AG20443 (cell line): ENCODE measurements around the gene LRP1B.

ENCODE experiments used
- DNase-seq: peaks from one replicate; pipeline ENCODE4 v3.0.0; 2012; ENCODE audit warnings: low spot score, mixed read lengths

Gene LRP1B

DNA sequence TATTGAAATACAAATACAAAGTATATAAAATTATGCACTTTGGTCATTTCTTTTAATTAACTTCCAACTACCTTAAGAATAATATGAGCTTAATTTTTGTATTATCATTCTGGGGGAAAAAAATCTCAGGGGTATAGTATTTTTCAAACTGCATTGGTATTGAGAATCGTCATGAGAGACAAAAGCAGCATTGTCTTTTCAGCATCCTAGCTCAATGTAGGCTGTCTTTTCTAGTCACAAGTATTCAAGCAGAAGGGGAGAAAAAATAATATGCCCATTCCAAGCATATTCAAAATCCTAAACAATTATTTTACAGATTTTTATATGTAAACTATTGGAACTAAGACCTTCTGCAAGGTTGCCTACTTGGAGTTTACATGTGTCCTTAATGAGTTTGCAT is 693.3 kb downstream of the LRP1B start:
- no peak for DNase-seq

DNA sequence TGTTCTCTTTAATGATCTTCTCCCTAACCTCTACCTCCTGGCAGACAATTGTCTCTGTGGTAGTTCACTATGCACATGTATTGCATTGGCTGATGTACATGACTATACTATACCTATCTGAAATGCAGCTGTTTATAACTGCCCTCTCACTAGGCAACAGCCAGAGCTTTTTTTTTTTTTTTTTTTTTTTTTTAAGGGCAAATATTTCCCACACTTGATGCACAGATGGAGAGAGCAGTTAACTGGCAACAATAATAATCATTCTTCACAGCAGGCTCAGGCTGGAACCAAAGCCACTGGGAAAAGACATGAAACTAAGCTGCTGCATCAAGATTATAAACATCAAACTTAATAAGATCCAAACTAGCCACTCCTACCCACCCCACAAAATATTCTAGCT is 707.7 kb downstream of the LRP1B start:
- DNase-seq: no peak

DNA sequence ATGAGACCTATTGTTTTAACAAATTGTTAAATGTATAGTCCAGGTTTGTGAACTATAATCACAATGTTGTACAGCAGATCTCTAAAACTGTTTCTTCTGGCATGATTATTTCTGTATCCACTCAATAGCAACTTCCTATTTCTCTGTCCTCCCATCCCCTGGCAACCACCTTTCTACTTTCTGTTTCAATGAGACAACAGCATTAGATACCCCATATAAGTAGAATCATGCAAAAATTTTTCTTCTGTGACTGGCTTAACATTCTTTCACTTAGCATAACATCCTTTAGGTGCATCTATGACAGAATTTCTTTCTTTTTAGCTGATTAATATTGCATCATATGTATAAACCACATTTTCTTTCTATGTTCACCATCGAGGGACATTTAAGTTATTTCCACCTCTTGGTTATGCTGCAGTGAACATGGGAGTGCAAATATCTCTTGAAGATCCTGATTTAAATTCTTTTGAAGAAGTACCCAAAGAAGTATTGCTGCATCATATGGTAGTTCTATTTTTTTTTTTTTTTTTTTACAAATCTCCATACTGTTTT is 713.5 kb downstream of the LRP1B start:
- DNase-seq: no peak

DNA sequence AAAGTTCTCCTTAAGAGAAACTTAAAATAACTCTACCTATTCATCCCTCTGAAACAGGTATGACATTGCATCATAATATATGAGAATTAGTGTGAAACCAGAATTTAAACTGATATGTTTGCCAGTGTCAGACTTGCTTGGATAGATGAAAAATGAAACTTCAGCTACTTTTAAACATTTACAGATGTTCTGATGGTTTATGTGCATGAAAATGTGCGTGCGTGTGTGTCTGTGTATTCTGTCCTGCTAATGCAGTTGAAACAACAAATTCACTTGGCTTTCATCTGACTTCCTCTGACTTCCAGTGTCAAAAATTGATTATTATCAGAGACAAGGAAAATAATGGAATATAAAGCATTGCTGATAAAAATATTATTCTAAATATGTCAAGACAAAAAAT is 719.4 kb downstream of the LRP1B start:
- DNase-seq: no peak

DNA sequence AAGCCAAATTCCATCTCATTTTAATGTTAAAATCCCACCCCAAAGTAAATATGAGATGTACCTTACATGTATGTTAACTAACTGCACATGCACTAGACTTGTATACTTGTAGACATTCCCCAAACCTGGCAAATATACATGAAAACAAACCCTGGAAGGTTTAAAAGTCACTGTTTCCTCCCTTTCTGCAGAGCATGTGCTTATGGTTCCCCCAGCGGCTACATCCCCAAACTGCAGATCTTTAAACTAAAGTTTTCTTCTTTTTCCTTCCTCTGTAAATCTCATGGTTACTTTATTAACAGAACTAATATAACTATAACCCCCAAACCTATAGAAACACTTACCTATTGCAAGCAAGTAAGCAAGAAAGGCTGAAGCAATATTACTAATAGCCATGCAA is 731.5 kb downstream of the LRP1B start:
- DNase-seq: no peak

DNA sequence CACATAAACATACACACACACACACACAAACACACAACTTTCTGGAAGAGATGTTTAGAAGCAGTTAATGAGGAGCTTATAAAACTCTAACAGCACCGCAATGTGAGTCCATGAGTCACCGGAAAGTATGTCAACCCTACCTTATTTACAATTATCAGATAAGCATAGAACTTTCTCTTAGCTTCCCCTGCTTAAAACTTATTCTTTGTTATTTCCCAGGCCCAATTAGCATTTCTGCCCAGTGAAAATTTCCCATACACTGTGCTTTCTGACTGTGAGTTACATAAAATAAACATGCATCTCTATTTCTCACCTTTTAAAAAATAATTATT is 737.6 kb downstream of the LRP1B start:
- DNase-seq: no peak

DNA sequence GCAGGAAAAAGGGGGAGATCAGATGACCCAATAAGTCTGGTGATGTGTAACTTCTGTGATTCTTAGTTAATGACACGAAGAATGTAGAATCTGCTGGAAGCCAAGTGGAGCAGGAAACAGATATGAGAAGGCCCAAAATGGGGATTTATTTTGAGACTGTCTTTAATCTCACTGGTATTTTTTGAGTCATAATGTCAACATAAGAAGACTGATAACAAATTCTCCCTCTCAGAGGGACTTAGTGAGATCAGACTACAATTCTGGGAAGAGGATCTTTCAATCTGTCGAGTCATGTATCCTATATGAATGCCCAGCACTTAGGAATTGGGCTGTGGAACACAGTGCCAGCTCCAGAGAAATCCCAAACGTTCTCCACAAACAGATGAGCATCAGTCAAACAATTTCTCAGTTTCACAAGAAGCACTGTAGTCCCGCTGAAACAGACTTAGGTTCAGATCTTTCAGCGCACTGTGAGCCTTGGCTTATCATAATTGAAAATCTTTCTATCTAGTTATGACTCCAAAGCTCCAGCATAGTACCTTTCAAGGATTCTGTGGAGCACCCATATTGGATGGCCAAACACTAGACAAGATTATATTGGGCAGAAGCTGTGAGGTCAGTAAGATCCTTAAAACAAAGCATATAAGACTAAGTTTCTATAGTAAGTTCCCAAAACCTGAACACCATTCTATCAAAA is 738.2 kb downstream of the LRP1B start:
- no peak for DNase-seq

DNA sequence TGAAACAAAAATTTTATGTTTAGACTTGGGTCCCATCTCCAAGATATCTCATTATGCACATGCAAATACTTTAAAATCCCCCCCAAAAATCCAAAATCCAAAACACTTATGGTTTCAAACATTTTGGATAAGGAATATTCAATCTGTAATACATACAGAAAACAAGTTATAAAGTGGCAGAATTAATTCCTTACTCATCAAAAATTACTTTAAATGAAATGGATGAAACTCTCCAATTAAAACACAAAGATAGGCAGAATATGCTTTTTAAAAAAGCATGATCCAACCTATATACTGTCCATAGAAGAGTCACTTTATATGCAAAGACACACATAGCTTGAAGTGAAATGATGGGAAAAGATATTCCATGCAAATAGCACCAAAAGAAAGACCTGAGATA is 744.6 kb downstream of the LRP1B start:
- DNase-seq: no peak

DNA sequence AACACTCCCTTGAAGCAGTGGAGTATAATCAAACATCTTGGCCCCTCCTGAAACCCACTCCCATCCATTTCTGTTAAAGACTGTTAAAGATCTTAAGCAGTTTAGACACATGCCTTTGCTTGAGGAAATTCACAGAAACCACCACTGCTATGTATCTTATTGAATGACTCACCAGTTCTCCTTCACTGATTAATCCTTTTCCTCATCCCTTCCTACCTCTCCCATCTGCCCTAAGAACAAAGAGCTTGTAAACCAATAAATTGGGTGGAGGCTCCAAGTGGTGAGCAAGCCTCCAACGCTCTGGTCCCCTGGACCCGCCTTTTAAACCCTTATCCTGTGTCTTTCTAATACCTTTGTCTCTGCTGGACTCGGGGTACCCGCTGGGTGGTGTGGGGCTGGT is 746.1 kb downstream of the LRP1B start:
- DNase-seq: no peak

DNA sequence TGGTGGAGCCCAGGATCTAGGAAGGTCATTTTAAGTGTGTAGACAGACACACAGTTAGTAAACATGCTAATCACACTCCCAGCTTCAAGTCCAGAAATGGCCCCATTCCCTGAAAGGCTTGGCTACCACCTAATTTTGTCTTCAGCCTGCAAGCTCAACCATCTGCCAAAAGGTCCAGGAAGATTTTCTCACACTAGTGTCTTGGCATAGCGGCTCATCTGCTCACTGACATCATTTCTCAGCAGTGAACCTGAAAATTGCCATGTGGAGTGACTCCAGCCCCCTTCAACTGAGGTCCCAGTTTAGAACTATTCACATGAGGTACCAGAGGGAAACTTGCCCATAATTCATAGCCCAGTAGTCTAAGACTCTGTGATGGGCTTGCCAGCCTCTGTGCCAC is 748.9 kb downstream of the LRP1B start:
- DNase-seq: no peak

DNA sequence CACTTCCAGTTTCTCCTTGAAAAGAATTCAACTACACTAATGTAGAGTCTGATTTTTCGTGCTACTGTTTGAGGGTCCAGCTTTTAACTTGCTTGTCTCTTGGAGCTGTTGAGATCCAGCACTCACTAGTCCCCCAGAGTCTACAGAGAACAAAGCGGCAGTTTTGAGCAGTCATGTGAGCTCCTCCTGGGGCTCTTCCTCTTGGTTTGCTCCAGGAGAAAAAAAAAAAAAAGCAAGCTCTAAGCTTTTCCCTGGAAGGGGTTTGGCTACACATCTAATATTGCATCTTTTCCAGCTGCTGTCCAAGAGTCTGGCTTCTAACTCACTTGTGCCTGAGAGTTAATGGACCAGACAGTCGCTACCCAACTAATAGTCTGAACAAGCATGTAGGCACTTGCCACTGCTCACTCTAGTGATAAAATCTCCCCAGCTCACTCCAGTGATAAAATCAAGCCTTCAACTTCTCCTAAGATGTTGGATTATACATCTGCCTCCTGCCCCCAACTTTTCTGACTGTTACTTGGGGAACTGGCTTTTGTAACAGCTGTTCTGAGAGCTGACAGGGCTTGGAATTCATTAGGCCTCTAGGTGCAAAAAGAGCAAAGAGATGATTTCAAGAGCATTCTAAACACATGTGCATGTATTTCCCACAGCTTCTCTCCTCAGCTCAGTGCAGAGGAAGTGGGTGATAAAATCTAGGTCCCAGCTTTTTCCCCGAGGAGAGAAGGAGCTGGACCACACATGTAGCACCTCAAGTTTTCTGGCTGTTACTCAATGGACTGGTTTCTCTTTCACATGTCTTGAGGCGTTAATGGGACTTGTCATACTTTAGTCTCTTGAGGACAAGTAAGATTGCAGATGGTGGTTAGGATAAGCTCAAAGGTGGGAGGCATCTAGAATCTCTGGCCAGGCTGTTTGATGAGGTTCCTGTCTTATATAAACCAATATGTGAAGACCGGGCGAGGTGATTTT is 750.5 kb downstream of the LRP1B start:
- DNase-seq: no peak

DNA sequence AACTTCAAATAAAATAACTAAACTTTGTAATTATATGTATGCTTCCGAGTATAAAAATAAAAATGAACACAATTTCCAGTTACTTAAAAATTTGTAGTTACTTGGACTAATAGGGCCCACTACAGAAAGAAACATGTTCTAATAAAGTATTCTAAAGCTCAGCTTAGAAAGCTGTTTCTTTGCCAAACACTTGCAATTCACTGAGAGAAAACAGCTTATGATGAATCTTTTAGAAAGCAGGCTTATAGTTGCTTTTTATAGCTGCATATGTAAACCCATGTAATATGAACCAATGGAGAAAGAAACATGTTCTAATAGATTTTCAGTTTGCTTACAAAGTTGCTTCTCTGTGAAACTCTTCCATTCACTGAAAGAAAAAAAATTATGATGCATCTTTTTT is 766.0 kb downstream of the LRP1B start:
- DNase-seq: no peak

DNA sequence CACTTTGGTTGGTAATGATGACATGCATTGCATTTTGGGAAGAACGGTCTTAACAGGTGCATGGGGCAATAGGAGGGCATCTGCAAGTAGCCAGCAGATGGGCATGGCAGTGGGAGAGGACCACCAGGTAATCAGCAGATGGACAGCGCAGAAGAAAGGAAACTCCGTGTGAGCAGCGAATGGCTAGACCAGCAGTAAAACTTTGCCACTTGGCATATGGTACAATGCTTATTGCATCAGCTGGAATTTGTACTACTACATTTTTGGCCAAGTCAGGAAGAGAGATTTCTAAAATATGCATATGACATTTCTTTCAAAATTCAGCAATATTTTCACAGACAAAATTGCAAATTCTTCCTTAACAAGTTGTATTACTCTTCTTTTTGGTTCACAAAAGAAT is 768.5 kb downstream of the LRP1B start:
- DNase-seq: no peak

DNA sequence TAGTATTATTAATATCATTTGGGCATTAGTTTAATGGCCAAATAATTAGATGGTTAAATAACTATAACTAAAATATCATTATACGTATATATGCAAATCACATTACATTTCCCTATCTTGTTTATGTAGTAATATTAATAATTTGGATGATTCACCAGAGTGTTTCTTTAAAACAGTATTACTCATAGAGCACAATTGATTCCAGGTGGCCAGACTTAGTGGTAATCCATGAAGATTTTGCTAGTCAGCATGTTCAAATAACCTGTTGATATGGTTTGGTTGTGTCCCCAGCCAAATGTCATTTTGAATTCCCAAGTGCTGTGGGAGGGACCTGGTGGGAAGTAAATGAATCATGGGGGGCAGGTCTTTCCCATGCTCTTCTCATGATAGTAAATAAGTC is 782.3 kb downstream of the LRP1B start:
- no peak for DNase-seq

DNA sequence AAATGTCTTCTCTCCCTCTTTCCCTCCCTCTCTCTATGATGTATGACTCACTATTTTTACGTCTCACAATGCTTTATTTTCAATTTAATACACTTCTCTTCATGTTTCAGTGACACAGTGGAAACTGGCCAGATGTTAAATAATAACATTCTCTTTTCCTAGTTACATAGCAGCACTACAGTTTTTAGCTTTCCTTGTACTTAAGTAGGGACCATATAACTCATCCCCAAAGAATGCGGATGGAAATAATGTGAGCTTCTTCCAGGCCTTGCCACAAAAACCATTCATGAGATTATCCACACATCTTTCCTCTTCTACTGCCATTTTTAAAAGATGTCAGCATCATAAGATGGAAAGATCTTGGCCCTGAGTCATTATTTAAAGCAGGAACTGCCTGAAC is 789.4 kb downstream of the LRP1B start:
- no peak for DNase-seq

DNA sequence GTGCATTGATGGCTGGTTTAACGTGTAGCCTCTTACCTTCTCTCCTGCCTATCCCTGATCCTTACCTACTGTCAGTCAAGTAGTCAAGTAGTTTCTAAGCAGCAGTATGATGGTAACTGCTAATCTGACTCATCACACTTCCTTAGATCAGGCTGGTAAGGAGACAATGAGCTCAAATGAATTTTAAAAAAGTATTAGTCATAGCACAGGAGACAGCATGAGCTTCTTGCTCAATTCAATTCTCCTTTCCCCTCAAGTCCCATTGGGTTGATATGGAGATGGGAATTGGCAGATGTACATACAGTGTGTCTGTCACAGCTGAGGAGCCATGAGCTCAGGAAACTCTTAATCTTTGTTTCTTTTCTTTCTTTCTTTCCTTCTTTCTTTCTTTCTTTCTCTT is 799.7 kb downstream of the LRP1B start:
- DNase-seq: no peak

DNA sequence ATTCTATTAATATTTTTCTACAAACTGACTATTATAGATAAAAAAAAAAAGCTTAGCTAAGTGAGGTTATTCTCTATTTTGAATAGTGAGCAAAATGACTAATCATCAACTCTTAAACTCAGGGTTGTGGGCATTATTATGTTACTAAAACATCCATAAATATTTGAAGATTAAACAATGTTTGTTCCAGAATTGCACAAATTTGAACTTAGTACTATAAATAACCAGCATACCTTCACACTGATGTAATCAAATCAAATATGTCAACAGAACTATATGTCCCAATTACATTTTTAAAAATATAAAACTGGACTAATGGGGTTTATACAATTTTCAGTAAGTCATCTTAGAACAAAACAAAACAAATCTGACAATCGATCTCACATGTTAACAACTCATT is 800.9 kb downstream of the LRP1B start:
- no peak for DNase-seq

DNA sequence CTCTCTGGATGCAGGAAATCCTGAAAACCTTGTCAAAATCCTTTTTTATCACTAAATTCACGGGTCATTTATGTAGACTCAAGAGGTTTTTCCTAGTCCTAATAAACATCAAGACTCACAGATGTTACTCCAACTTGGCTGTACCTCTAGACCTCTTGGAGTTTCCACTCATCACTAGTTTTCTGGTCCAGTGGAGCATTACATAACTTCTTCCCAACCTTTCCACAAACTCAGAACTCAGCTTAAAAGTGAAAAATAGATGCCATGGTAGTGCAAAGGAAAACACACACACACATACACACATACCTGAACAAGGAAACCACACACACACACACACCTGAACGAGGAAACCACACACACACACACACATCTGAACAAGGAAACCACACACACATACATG is 807.2 kb downstream of the LRP1B start:
- DNase-seq: no peak

DNA sequence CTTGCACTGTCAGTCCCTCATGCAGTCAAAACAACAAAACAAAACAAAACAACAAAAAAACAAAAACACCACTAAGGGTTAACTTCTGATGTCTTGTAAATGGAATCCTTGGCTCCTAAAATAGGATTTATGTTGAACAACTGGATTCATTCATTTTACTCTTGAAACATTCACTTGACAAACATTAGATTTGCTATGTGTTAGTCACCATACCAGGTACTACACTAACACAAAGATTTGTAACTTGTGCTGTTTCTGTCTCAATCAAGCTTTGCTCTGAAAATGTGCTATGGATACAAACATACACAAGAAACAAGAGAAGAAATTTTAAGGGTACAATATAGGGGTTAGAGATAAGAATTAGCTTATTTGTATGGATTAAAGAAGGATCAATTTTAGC is 812.8 kb downstream of the LRP1B start:
- no peak for DNase-seq

DNA sequence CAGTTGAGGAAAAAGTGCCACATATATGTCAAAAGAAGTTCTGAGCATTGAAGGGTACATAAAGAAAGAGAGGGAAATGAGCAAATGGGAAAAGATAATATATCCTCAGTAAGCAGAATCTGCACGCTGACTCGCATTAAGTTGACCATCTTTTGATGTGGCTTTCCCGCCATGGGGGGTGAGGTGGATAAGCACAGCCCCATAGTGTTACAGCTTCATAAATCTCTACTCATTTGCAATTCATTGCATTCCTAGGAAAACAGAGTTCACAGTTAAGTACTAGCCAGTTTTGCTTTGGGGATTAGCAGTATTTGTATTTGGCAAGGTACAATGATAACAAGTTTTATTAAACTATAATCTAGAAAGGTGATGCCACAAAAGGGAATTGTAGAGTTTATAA is 814.2 kb downstream of the LRP1B start:
- DNase-seq: no peak

DNA sequence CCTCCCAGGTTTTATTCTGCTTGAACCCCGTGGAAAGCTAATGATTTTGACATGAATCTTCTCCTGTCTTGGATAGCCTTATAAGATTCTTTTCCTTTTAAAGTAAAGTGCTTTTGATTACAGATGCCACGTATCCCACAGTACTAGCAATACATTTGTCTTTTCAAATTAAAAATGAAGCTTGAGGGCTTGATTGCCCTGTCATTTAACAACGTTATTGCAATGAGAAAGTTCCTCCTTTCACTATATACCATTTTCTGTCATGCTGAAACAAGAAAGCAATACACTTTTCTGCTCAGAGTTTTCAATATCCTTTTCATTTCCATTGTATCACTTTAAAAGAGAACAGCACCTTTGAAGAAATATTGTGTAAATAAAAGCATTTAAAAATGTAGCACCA is 814.7 kb downstream of the LRP1B start:
- no peak for DNase-seq

DNA sequence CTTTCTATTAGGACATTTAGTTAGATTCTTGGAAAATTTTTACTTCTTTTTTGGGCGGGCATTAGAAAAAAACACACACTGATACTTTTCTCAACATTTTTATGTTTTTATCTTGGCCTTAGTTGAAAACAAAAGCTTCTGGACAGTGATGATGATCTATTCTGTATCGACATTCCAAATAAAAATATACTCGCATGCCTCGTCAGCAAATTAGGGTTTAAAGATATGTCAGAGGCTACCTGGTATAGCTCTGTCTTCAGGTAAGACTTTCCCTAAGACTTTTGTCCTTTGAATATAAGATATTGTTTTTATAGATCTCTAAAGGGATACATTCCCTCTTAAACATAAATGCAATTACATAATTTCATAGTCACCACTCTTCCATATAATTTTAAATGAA is 816.8 kb downstream of the LRP1B start:
- DNase-seq: no peak

DNA sequence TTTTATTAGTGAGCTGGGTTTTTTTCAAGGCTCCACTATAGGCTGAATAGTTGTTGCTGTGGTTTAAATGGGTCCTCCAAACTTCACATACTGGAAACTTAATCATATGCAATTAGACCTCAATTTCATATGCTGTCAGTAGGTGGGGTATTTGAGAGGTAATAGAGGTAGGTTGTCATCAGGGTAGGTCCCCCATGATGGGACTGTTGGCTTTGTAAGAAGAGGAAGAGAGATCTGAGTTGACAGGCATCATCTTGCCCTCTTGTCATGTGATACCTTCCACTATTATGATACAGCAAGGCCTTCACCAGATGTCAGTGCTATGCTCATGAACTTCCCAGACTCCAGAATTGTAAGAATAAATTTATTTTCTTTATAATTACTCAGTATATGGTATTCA is 819.4 kb downstream of the LRP1B start:
- DNase-seq: no peak
